T-helper 2 cell treated with Interferon-gamma antibody and Interleukin-4, amounts not matched to agents 5 μg/mL and 100 μg/mL, for 36 hours (primary cell): Measurements from ENCODE around the gene CBX5.

ENCODE experiments used
- DNase-seq: peaks from one replicate; pipeline ENCODE4 v3.0.0; 2021; ENCODE audit warnings: low spot score
- H3K27ac Mint-ChIP-seq: one replicate; pipeline ENCODE4 v1.8.0; 2021; ENCODE audit warnings: mild to moderate bottlenecking, mixed read lengths
- H3K27me3 Mint-ChIP-seq: one replicate; pipeline ENCODE4 v1.8.0; 2021; ENCODE audit warnings: low read depth, mixed read lengths
- H3K36me3 Mint-ChIP-seq: one replicate; pipeline ENCODE4 v1.8.0; 2021; ENCODE audit warnings: low read depth, mixed read lengths
- H3K4me1 Mint-ChIP-seq: one replicate; pipeline ENCODE4 v1.8.0; 2021; ENCODE audit warnings: low read depth, mixed read lengths
- H3K4me3 Mint-ChIP-seq: one replicate; pipeline ENCODE4 v1.8.0; 2022; ENCODE audit warnings: mild to moderate bottlenecking, moderate library complexity, mixed read lengths
- H3K9me3 Mint-ChIP-seq: one replicate; pipeline ENCODE4 v1.8.0; 2021; ENCODE audit warnings: mixed read lengths

Gene CBX5

DNA sequence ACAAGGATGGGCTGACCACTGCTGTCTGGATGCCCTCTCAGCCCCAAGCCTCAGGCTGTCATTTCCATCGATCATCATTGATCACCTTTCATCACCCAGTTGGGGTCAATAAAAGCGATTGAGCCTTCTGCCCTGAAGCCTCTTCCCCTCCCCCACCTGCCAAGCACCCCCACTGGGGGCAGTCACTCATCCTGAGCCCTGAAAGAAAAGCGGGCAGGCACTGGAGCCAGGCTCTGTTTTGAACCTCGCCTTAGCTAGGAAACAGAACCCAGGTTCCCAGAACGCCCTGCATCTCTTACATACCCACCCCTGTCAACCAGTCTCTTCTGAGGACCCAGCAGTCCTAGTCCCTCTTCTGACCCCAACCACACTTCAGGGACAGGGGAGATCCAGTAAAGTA lies 96.9 kb downstream of the CBX5 start:
- no peaks in the 10 kb centered on the region for H3K27me3 Mint-ChIP-seq
- H3K9me3 Mint-ChIP-seq = no peaks in the 10 kb centered on the region
- H3K4me3 Mint-ChIP-seq = no peak overlapping the region
- H3K4me1 Mint-ChIP-seq = peaks cover 6% of the 10 kb centered on the region
- H3K27ac Mint-ChIP-seq = no peak overlapping the region
- no peak for DNase-seq
- H3K36me3 Mint-ChIP-seq = peaks cover 8% of the 10 kb centered on the region

DNA sequence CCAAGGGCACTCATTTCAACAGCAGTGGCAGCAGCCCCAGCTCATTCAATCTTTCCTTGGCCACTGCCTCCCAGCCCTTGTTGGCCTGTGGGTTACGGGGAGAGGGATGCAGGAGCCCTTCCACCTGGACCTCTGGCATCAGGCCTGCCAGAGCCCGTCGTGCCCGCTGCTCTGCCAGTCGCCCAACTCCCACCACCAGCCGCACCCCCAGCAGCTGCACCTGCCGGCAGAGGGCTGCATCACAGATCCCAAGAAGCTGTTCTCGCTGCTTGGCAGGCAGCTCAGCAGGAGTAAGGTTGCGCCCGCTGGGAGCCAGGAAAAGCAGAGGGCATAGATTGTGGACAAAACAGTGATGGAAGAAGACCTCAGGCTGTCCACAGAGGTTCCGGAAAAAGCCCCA lies 97.8 kb downstream of the CBX5 start:
- no peak overlapping the region for H3K4me3 Mint-ChIP-seq
- no peak for DNase-seq
- no peaks in the 10 kb centered on the region for H3K9me3 Mint-ChIP-seq
- H3K4me1 Mint-ChIP-seq = peaks cover 1% of the 10 kb centered on the region
- peaks cover 8% of the 10 kb centered on the region for H3K36me3 Mint-ChIP-seq
- no peak overlapping the region for H3K27ac Mint-ChIP-seq
- H3K27me3 Mint-ChIP-seq = no peaks in the 10 kb centered on the region
